GM23248 (cell line): ENCODE measurements around the gene OR5L2. TPM values are rescaled to one million over a fixed set of nuclear protein-coding genes. Genes with fewer than 3 reads are reported as not detected.
"Not testable (repeated sequence)": the region's sequence is repeated elsewhere in the genome, so short reads cannot be mapped to it uniquely, and the experiment has no call there.

Source experiments
- DNase-seq: peaks from one replicate; pipeline ENCODE4 v3.0.0-alpha.2; 2015
- H2AFZ ChIP-seq: fragments of 200-600 bp; sonication (generic); 2 replicates; pipeline ENCODE4 v1.6.1; 2016; ENCODE audit warnings: antibody characterized with exemption
- H3F3A ChIP-seq: fragments of 200-600 bp; sonication (generic); 2 replicates; pipeline ENCODE4 v1.6.1; 2016; ENCODE audit warnings: mild to moderate bottlenecking, antibody characterized with exemption, mixed run types; ENCODE audit not compliant: insufficient read depth
- H3K27ac ChIP-seq: fragments of 200-600 bp; sonication (generic); 2 replicates; pipeline ENCODE4 v1.5.1; 2016; ENCODE audit warnings: mild to moderate bottlenecking
- H3K27me3 ChIP-seq: fragments of 200-600 bp; sonication (generic); replicated peaks from 2 replicates; pipeline ENCODE4 v1.6.1; 2016; ENCODE audit warnings: mild to moderate bottlenecking; ENCODE audit not compliant: insufficient read depth
- H3K36me3 ChIP-seq: fragments of 200-600 bp; sonication (generic); 2 replicates; pipeline ENCODE4 v1.6.1; 2016; ENCODE audit warnings: low read depth, mild to moderate bottlenecking
- H3K4me1 ChIP-seq: fragments of 200-600 bp; sonication (generic); 2 replicates; pipeline ENCODE4 v1.6.1; 2016; ENCODE audit warnings: mild to moderate bottlenecking; ENCODE audit not compliant: insufficient read depth
- H3K4me2 ChIP-seq: fragments of 200-600 bp; sonication (generic); one replicate; pipeline ENCODE4 v1.6.1; 2016; ENCODE audit warnings: mild to moderate bottlenecking; ENCODE audit not compliant: unreplicated experiment
- H3K4me3 ChIP-seq: fragments of 200-600 bp; sonication (generic); 2 replicates; pipeline ENCODE4 v1.5.1; 2016; ENCODE audit warnings: mild to moderate bottlenecking
- H3K79me2 ChIP-seq: fragments of 200-600 bp; sonication (generic); 2 replicates; pipeline ENCODE4 v1.6.1; 2016; ENCODE audit warnings: mild to moderate bottlenecking; ENCODE audit not compliant: insufficient read depth
- H3K9ac ChIP-seq: fragments of 200-600 bp; sonication (generic); 2 replicates; pipeline ENCODE4 v1.6.1; 2016; ENCODE audit warnings: mild to moderate bottlenecking
- H3K9me2 ChIP-seq: fragments of 200-600 bp; sonication (generic); 2 replicates; pipeline ENCODE4 v1.6.1; 2016; ENCODE audit warnings: mixed run types, mild to moderate bottlenecking, moderate library complexity; ENCODE audit not compliant: insufficient read depth
- H3K9me3 ChIP-seq: fragments of 200-600 bp; sonication (generic); one replicate; pipeline ENCODE4 v1.6.1; 2017; ENCODE audit warnings: low read depth
- H4K20me1 ChIP-seq: fragments of 200-600 bp; sonication (generic); 2 replicates; pipeline ENCODE4 v1.6.0; 2016; ENCODE audit not compliant: insufficient read depth
- EZH2 ChIP-seq: fragments of 200-600 bp; sonication (generic); IDR thresholded peaks from 2 replicates; pipeline ENCODE4 v1.6.1; 2018; ENCODE audit warnings: antibody characterized with exemption, mild to moderate bottlenecking; ENCODE audit not compliant: insufficient read depth, poor library complexity, severe bottlenecking
- EZH2phosphoT487 ChIP-seq: fragments of 200-600 bp; sonication (generic); IDR thresholded peaks from 2 replicates; pipeline ENCODE4 v1.6.1; 2018; ENCODE audit warnings: antibody characterized with exemption, moderate library complexity, mild to moderate bottlenecking, low read depth; ENCODE audit not compliant: insufficient read depth
- WGBS, 2 experiments: methylation state at CpG; one replicate each; pipeline ENCODE4 v1.1.6; 2015 to 2017; ENCODE audit warnings: low lambda C conversion rate in 2 of 2, low coverage in 1 of 2; ENCODE audit errors: missing lambda C conversion rate in 2 of 2; 5-methylcytosine and 5-hydroxymethylcytosine counted together
- in situ Hi-C: fragments of 300-500 bp; cut with MboI; formaldehyde crosslinking; loops from 2 replicates; pipeline ENCODE4 v1.15.0; 2020
- polyA plus RNA-seq: library from polyadenylated mRNA; unstranded; fragments of >200 nt; fragmentation: Nextera tagmentation; extraction: Ambion mirVana; gene quantifications from 2 replicates; pipeline ENCODE4 v1.2.1, GENCODE V29; 2016
- small RNA-seq: library from RNA; depleted of rRNA; stranded (forward); fragments of <200 nt; gene quantifications from one replicate; pipeline ENCODE3, GENCODE V24; 2014; ENCODE audit warnings: low read depth, low replicate concordance
- total RNA-seq: library from RNA; depleted of rRNA; stranded (reverse); fragments of >200 nt; shearing (Covaris generic); gene quantifications from 2 replicates; pipeline ENCODE4 v1.2.3, GENCODE V29; 2014; rRNA removed

Gene OR5L2
- total and polyA plus RNA-seq, 2 experiments from 2014 or later, result not detected

DNA sequence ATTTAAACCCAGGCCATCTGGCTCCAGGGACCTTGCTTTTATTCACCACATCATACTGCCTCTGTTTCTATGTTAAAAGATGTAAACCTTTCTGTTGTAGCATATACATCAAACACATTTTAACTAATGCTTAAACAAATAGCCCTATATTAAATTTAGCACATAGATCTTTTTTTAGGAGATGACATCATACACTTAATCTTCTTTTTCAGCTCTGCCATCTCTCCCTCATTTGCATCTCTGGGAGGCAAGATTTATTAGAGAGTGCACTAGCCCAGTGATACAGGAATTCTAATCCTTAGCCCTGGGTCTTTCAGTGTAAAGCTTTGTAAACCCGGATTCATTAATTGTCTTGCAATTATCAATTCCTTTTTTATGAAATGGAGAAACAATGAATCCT is 25.1 kb downstream of the OR5L2 start:
- no peak overlapping the region for H3K4me2 ChIP-seq
- no peak overlapping the region for H3K9ac ChIP-seq
- H3K79me2 ChIP-seq, result no peaks in the 10 kb centered on the region
- no peaks in the 10 kb centered on the region for H3K9me2 ChIP-seq
- H3K27me3 ChIP-seq, result no peaks in the 10 kb centered on the region
- H2AFZ ChIP-seq, result no peak overlapping the region
- no peak overlapping the region for H3K4me3 ChIP-seq
- H3K27ac ChIP-seq, result no peak overlapping the region
- WGBS, 2 experiments, result 21 to 27% methylated on average over 1 of the region's 1 CpG
- no peaks in the 10 kb centered on the region for H3K36me3 ChIP-seq
- TF ChIP-seq EZH2 (no peak), EZH2phosphoT487 (no peak)
- in situ Hi-C loops, result no loop called here
- no peak for DNase-seq
- no peaks in the 10 kb centered on the region for H4K20me1 ChIP-seq
- H3F3A ChIP-seq, result no peaks in the 10 kb centered on the region
- H3K4me1 ChIP-seq, result no peaks in the 10 kb centered on the region
- no peaks in the 10 kb centered on the region for H3K9me3 ChIP-seq

DNA sequence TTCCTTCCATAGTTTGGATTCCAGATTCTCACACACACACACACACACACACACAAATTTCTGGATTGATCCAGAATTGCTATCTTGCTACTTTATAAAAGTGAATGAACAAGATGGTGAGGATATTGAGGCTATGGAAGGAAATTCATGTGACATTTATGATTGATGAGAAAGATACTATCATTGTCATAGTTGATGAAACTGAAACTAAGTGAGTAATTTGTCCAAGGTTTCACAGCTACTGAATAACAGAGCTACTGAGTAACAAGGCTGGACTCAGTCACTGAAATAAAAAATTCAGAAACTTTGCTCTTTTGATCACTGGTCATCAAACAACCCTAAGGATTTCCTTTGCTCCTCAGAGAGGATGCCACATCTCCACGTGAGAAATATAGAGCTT is 27.7 kb downstream of the OR5L2 start:
- Histone ChIP-seq H3K4me2 (no peak overlapping the region), H3K9ac (no peak overlapping the region), H3F3A (no peaks in the 10 kb centered on the region), H4K20me1 (no peaks in the 10 kb centered on the region), H3K36me3 (no peaks in the 10 kb centered on the region), H3K27ac (no peak overlapping the region), H2AFZ (no peak overlapping the region), H3K9me3 (no peaks in the 10 kb centered on the region), H3K79me2 (no peaks in the 10 kb centered on the region), H3K4me3 (no peak overlapping the region), H3K9me2 (no peaks in the 10 kb centered on the region), H3K27me3 (no peaks in the 10 kb centered on the region), H3K4me1 (no peaks in the 10 kb centered on the region)
- 0 to 3% methylated on average over 1 of the region's 1 CpG for WGBS, 2 experiments
- TF ChIP-seq EZH2, result no peak
- TF ChIP-seq EZH2phosphoT487, result no peak
- in situ Hi-C loops, result no loop called here
- DNase-seq, result no peak

DNA sequence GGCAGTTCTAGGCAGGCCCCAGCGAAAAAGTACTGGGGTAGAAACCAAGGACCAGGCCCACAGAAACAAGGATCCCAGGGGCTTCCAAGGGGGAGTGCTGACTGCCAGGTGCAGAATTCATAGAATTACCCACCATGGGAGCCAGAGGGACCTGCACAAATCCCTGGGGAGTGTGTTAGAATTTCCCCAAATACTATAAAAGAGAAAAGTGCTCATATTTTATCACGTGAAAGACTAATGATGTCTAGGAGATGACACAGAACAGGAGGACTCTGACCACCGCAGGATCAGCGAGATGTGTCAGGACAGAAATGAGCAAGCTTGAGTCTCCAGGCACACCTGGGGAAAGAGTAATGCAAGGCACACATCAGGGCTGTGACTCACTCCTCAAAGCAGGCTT is 40.3 kb downstream of the OR5L2 start:
- H3K79me2 ChIP-seq, H3K9me3 ChIP-seq, H2AFZ ChIP-seq, H3F3A ChIP-seq, H3K27ac ChIP-seq, H4K20me1 ChIP-seq, H3K9ac ChIP-seq, DNase-seq, H3K4me2 ChIP-seq, H3K4me3 ChIP-seq, H3K27me3 ChIP-seq, H3K9me2 ChIP-seq, H3K4me1 ChIP-seq, in situ Hi-C loops, H3K36me3 ChIP-seq: not testable (repeated sequence)
- WGBS, 2 experiments, result 36% methylated on average over 4 of the region's 4 CpGs

DNA sequence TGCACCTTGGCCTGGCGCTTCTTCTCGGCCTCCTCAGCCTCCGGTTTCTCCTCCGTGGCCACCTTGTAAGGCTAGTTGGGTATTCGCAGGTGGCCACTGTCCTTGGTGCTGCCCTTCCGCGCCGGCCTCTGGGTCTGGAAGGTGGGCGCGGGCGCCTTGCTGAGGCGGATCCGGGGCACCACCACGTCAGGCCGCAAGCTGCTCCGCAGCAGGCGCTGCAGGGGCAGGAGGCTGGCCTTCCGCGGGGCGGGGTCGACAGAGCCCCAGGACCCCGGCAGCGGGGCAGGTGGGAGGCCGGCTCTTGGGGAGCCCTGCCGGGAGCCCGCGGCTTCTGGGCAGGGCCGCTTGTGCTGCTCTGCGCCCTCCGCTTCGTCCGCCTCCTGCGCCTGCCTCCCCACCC is 45.7 kb downstream of the OR5L2 start:
- H3K4me3 ChIP-seq, H3F3A ChIP-seq, H3K36me3 ChIP-seq, H3K27me3 ChIP-seq, H3K79me2 ChIP-seq, H2AFZ ChIP-seq, H3K9ac ChIP-seq, H3K27ac ChIP-seq, H3K9me2 ChIP-seq, H3K9me3 ChIP-seq, in situ Hi-C loops, DNase-seq, H3K4me1 ChIP-seq, H4K20me1 ChIP-seq, H3K4me2 ChIP-seq: not testable (repeated sequence)
- WGBS, 2 experiments, result 7 to 9% methylated on average over 19 to 25 of the region's 33 CpGs

DNA sequence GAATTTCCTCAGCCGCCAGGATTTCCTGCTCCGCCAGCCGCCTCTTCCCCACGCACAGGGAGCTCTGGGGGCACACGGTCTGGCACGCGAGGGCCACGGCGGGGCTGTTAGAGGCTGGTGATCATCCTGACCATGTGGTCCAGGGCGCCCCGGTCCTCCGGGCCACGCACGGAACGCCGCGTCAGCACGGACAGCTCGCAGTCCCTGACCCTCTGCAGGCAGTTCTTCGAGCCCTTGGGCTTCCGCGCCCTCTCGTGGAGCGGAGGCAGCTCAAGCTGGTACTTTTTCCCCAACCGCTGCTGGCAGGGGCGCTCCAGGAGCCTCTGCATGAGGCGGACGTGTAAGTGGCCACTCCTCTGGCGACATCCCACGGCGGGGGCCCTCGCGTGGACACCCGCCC is 46.1 kb downstream of the OR5L2 start:
- H3K9me2 ChIP-seq, H3K79me2 ChIP-seq, H3K4me1 ChIP-seq, H3K27ac ChIP-seq, DNase-seq, H3K9me3 ChIP-seq, H3K4me2 ChIP-seq, H2AFZ ChIP-seq, H3K9ac ChIP-seq, H3F3A ChIP-seq, H3K27me3 ChIP-seq, H3K4me3 ChIP-seq, H3K36me3 ChIP-seq, in situ Hi-C loops, H4K20me1 ChIP-seq: not testable (repeated sequence)
- 7 to 13% methylated on average over 22 to 30 of the region's 34 CpGs for WGBS, 2 experiments

Small RNA genes lying within 50 kb of the gene (small RNA-seq; reads per million reads assigned to genes)
- not detected for gene AC036111.3

Other genes starting within 250 kb of the OR5L2 start
- gene OR4C11, start 219.6 kb upstream of the OR5L2 start, total RNA-seq, result not detected in 2 replicates
- gene OR4C11, start 219.6 kb upstream of the OR5L2 start, polyA plus RNA-seq, result not detected in 2 replicates
- gene OR4P4, start 192.1 kb upstream of the OR5L2 start, total RNA-seq, result not detected in 2 replicates
- gene OR4P4, start 192.1 kb upstream of the OR5L2 start, polyA plus RNA-seq, result not detected in 2 replicates
- gene OR4S2, start 178.9 kb upstream of the OR5L2 start, total RNA-seq, result not detected in 2 replicates
- gene OR4S2, start 178.9 kb upstream of the OR5L2 start, polyA plus RNA-seq, result not detected in 2 replicates
- not detected in 2 replicates for gene OR4C6, start 165.0 kb upstream of the OR5L2 start, total RNA-seq
- gene OR4C6, start 165.0 kb upstream of the OR5L2 start, polyA plus RNA-seq, result not detected in 2 replicates
- gene OR5D13, start 53.8 kb upstream of the OR5L2 start, total RNA-seq, result not detected in 2 replicates
- not detected in 2 replicates for gene OR5D13, start 53.8 kb upstream of the OR5L2 start, polyA plus RNA-seq
- not detected in 2 replicates for gene OR5D14, start 31.7 kb upstream of the OR5L2 start, total RNA-seq
- gene OR5D14, start 31.7 kb upstream of the OR5L2 start, polyA plus RNA-seq, result not detected in 2 replicates
- not detected in 2 replicates for gene OR5L1, start 15.9 kb upstream of the OR5L2 start, total RNA-seq
- gene OR5L1, start 15.9 kb upstream of the OR5L2 start, polyA plus RNA-seq, result not detected in 2 replicates
- gene OR5D18, start 7.6 kb upstream of the OR5L2 start, total RNA-seq, result not detected in 2 replicates
- not detected in 2 replicates for gene OR5D18, start 7.6 kb upstream of the OR5L2 start, polyA plus RNA-seq
- not detected in 2 replicates for gene OR5D16, start 11.5 kb downstream of the OR5L2 start, total RNA-seq
- not detected in 2 replicates for gene OR5D16, start 11.5 kb downstream of the OR5L2 start, polyA plus RNA-seq
- not detected in 2 replicates for gene TRIM51, start 56.1 kb downstream of the OR5L2 start, total RNA-seq
- gene TRIM51, start 56.1 kb downstream of the OR5L2 start, polyA plus RNA-seq, result not detected in 2 replicates
- gene OR5W2, start 87.4 kb downstream of the OR5L2 start, total RNA-seq, result not detected in 2 replicates
- gene OR5W2, start 87.4 kb downstream of the OR5L2 start, polyA plus RNA-seq, result not detected in 2 replicates
- gene OR5I1, start 109.2 kb downstream of the OR5L2 start, total RNA-seq, result not detected in 2 replicates
- gene OR5I1, start 109.2 kb downstream of the OR5L2 start, polyA plus RNA-seq, result not detected in 2 replicates
- not detected in 2 replicates for gene OR10AG1, start 142.7 kb downstream of the OR5L2 start, total RNA-seq
- not detected in 2 replicates for gene OR10AG1, start 142.7 kb downstream of the OR5L2 start, polyA plus RNA-seq
- gene OR5F1, start 167.4 kb downstream of the OR5L2 start, total RNA-seq, result not detected in 2 replicates
- gene OR5F1, start 167.4 kb downstream of the OR5L2 start, polyA plus RNA-seq, result not detected in 2 replicates
- not detected in 2 replicates for gene OR5AS1, start 200.4 kb downstream of the OR5L2 start, total RNA-seq
- not detected in 2 replicates for gene OR5AS1, start 200.4 kb downstream of the OR5L2 start, polyA plus RNA-seq